ENCODE results near the gene NVL. TPM values are rescaled to one million over a fixed set of nuclear protein-coding genes. Genes with fewer than 3 reads are reported as not detected.

NVL gene
- total RNA-seq, 1 experiment from 2014 or later = 43.4 TPM

GRCh38 chr1:224201853-224202252, 128.1 kb downstream of the NVL start:
- H3K4me3 Mint-ChIP-seq (ENCODE audit: low read depth, unreplicated experiment) = no peak overlapping the region
- no TSS peak for BruUV-seq (replicated peaks)
- peaks cover 5% of the 10 kb centered on the region for H3K36me3 Mint-ChIP-seq (ENCODE audit: insufficient read depth, unreplicated experiment)
- CTCF ChIA-PET = no interaction called here
- peaks cover 28% of the 10 kb centered on the region for H3K4me1 Mint-ChIP-seq (ENCODE audit: low read depth, unreplicated experiment)
- H3K9me3 Mint-ChIP-seq (ENCODE audit: low read depth, unreplicated experiment) = no peaks in the 10 kb centered on the region
- no peak for DNase-seq
- TF ChIP-seq, protein P1, sequence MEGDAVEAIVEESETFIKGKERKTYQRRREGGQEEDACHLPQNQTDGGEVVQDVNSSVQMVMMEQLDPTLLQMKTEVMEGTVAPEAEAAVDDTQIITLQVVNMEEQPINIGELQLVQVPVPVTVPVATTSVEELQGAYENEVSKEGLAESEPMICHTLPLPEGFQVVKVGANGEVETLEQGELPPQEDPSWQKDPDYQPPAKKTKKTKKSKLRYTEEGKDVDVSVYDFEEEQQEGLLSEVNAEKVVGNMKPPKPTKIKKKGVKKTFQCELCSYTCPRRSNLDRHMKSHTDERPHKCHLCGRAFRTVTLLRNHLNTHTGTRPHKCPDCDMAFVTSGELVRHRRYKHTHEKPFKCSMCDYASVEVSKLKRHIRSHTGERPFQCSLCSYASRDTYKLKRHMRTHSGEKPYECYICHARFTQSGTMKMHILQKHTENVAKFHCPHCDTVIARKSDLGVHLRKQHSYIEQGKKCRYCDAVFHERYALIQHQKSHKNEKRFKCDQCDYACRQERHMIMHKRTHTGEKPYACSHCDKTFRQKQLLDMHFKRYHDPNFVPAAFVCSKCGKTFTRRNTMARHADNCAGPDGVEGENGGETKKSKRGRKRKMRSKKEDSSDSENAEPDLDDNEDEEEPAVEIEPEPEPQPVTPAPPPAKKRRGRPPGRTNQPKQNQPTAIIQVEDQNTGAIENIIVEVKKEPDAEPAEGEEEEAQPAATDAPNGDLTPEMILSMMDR (IDR thresholded peaks at IDR 0.05; ENCODE audit: unreplicated experiment) = no peak
- no peak overlapping the region for H3K27ac Mint-ChIP-seq (ENCODE audit: unreplicated experiment)
- H3K27me3 Mint-ChIP-seq (ENCODE audit: unreplicated experiment) = no peaks in the 10 kb centered on the region
- intact Hi-C loops (cut with micrococcal nuclease; ENCODE audit: unreplicated experiment) = no loop called here

GRCh38 chr1:224201383-224201782, 128.6 kb downstream of the NVL start:
- Mint-ChIP-seq H3K4me3 (ENCODE audit: low read depth, unreplicated experiment) (no peak overlapping the region), H3K27ac (ENCODE audit: unreplicated experiment) (no peak overlapping the region), H3K27me3 (ENCODE audit: unreplicated experiment) (no peaks in the 10 kb centered on the region), H3K4me1 (ENCODE audit: low read depth, unreplicated experiment) (peaks cover 28% of the 10 kb centered on the region), H3K9me3 (ENCODE audit: low read depth, unreplicated experiment) (no peaks in the 10 kb centered on the region), H3K36me3 (ENCODE audit: insufficient read depth, unreplicated experiment) (peaks cover 5% of the 10 kb centered on the region)
- intact Hi-C loops (cut with micrococcal nuclease; ENCODE audit: unreplicated experiment) = no loop called here
- DNase-seq = no peak
- no TSS peak for BruUV-seq (replicated peaks)
- TF ChIP-seq, protein P1 (IDR thresholded peaks at IDR 0.05; ENCODE audit: unreplicated experiment) = no peak
- CTCF ChIA-PET = no interaction called here

DNA sequence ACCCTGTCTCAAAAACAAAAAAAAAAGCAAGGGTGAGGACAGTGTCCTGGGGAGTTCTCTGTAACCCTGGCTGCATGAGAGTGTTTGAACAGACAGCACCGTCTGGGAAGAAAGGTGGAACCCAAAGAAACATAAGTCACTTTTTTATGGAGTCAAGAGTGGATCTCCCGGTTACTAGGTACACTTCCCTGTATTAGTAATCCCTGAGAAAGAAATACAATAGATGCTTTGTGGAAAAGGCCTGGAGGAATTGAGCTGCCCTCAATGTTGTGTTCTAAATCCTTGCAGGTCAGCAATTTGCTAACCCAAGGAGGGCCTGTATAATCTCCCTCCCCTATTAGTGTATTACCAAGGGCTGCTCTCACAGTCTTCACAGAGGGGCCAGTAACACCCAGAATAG, 130.3 kb downstream of the NVL start:
- Mint-ChIP-seq H3K9me3 (ENCODE audit: low read depth, unreplicated experiment) (no peaks in the 10 kb centered on the region), H3K4me3 (ENCODE audit: low read depth, unreplicated experiment) (no peak overlapping the region), H3K27me3 (ENCODE audit: unreplicated experiment) (no peaks in the 10 kb centered on the region), H3K4me1 (ENCODE audit: low read depth, unreplicated experiment) (peaks cover 18% of the 10 kb centered on the region), H3K27ac (ENCODE audit: unreplicated experiment) (peak overlapping the region; percentile 25), H3K36me3 (ENCODE audit: insufficient read depth, unreplicated experiment) (peaks cover 8% of the 10 kb centered on the region)
- CTCF ChIA-PET = interaction anchor here (0.7 to 1.0 kb wide), 2 partner anchors 31 to 130 kb away, joined by 4 read pairs; partner anchors contain the start of gene NVL
- DNase-seq = peak; percentile 28
- intact Hi-C loops (cut with micrococcal nuclease; ENCODE audit: unreplicated experiment) = no loop called here
- BruUV-seq (replicated peaks) = no TSS peak
- TF ChIP-seq, protein P1 (IDR thresholded peaks at IDR 0.05; ENCODE audit: unreplicated experiment) = no peak

- H3K27me3 Mint-ChIP-seq (ENCODE audit: unreplicated experiment) = no peaks in the 10 kb centered on the region
- H3K9me3 Mint-ChIP-seq (ENCODE audit: low read depth, unreplicated experiment) = no peaks in the 10 kb centered on the region
- DNase-seq = no peak
- H3K4me3 Mint-ChIP-seq (ENCODE audit: low read depth, unreplicated experiment) = no peak overlapping the region
- peaks cover 13% of the 10 kb centered on the region for H3K4me1 Mint-ChIP-seq (ENCODE audit: low read depth, unreplicated experiment)
- no TSS peak for BruUV-seq (replicated peaks)
- TF ChIP-seq, protein P1 (IDR thresholded peaks at IDR 0.05; ENCODE audit: unreplicated experiment) = no peak
- no peak overlapping the region for H3K27ac Mint-ChIP-seq (ENCODE audit: unreplicated experiment)
- CTCF ChIA-PET = no interaction called here
- intact Hi-C loops (cut with micrococcal nuclease; ENCODE audit: unreplicated experiment) = no loop called here
- peaks cover 14% of the 10 kb centered on the region for H3K36me3 Mint-ChIP-seq (ENCODE audit: insufficient read depth, unreplicated experiment)
Observed at GRCh38 chr1:224198572-224198971, 131.4 kb downstream of the NVL start.
